Uterus (tissue), 4 donors: Measurements from ENCODE around the gene SMIM7. TPM values are rescaled to one million over a fixed set of nuclear protein-coding genes. Genes with fewer than 3 reads are reported as not detected.

Source experiments
- DNase-seq, 2 donors: peaks; one replicate each; pipeline ENCODE4 v3.0.0-alpha.2; 2019 to 2020
- H3K27ac ChIP-seq, 2 donors: fragments of 200-600 bp; sonication (generic); 1 replicate in 1 of 2; 2 replicates in 1 of 2; pipeline ENCODE4 v1.5.1; 2016 to 2018
- H3K27me3 ChIP-seq, 2 donors: fragments of 200-600 bp; sonication (generic); one replicate each; pipeline ENCODE4 v1.5.1; 2018 to 2019; ENCODE audit warnings: control low read depth in 1 of 2
- H3K36me3 ChIP-seq, 2 donors: fragments of 200-600 bp; sonication (generic); one replicate each; pipeline ENCODE4 v1.5.1; 2019; ENCODE audit warnings: control low read depth in 1 of 2
- H3K4me1 ChIP-seq, 2 donors: fragments of 200-600 bp; sonication (generic); one replicate each; pipeline ENCODE4 v1.5.1; 2018 to 2019; ENCODE audit warnings: control low read depth in 1 of 2
- H3K4me3 ChIP-seq, 2 donors: fragments of 200-600 bp; sonication (generic); 1 replicate in 1 of 2; 2 replicates in 1 of 2; pipeline ENCODE4 v1.5.1; 2018 to 2019; ENCODE audit warnings: mild to moderate bottlenecking in 1 of 2
- H3K9me3 ChIP-seq, 2 donors: fragments of 200-600 bp; sonication (generic); one replicate each; pipeline ENCODE4 v1.5.1; 2019; ENCODE audit warnings: control low read depth in 1 of 2
- POLR2A ChIP-seq, 2 donors: fragments of 450-650 bp; IDR thresholded peaks; one replicate each; pipeline ENCODE4 v1.6.1; 2016; ENCODE audit warnings: antibody characterized with exemption in 2 of 2, mild to moderate bottlenecking in 1 of 2, moderate library complexity in 1 of 2
- intact Hi-C: fragments of 100-400 bp; cut with DNase I; formaldehyde crosslinking; loops from one replicate; pipeline ENCODE4 v1.15.1; 2023; ENCODE audit warnings: low total_unique reads
- total RNA-seq, 4 donors: library from RNA; depleted of rRNA in 3 of 4; stranded (reverse); fragments of >200 nt in 3 of 4; gene quantifications; one replicate each; pipeline versions ENCODE4 v1.1.0 to v1.2.4, GENCODE V29; 2014 to 2023
- TF ChIP-seq, protein P1 (sequence below), 4 experiments: fragments of 200-600 bp in 2 of 4; fragments of 450-650 bp in 2 of 4; sonication (generic) in 2 of 4; IDR thresholded peaks; one replicate each; pipeline ENCODE4 v1.5.1; 2016 to 2019; ENCODE audit warnings: antibody characterized with exemption in 4 of 4, mild to moderate bottlenecking in 2 of 4, moderate library complexity in 1 of 4
- donor health status: DM: yes; HTN: yes; CAD: no.

The SMIM7 gene
- total RNA-seq, 4 donors from 2014 or later: 26.6 to 144 (median 85.0) TPM

GRCh38 chr19:16668176-16668575, 8.2 kb upstream of the SMIM7 start:
- no peak overlapping the region for H3K27ac ChIP-seq
- H3K27me3 ChIP-seq: no peaks in the 10 kb centered on the region
- no peak for TF ChIP-seq POLR2A (IDR thresholded peaks at IDR 0.05)
- TF ChIP-seq, protein P1, sequence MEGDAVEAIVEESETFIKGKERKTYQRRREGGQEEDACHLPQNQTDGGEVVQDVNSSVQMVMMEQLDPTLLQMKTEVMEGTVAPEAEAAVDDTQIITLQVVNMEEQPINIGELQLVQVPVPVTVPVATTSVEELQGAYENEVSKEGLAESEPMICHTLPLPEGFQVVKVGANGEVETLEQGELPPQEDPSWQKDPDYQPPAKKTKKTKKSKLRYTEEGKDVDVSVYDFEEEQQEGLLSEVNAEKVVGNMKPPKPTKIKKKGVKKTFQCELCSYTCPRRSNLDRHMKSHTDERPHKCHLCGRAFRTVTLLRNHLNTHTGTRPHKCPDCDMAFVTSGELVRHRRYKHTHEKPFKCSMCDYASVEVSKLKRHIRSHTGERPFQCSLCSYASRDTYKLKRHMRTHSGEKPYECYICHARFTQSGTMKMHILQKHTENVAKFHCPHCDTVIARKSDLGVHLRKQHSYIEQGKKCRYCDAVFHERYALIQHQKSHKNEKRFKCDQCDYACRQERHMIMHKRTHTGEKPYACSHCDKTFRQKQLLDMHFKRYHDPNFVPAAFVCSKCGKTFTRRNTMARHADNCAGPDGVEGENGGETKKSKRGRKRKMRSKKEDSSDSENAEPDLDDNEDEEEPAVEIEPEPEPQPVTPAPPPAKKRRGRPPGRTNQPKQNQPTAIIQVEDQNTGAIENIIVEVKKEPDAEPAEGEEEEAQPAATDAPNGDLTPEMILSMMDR (IDR thresholded peaks at IDR 0.05): no peak
- H3K9me3 ChIP-seq: no peaks in the 10 kb centered on the region
- H3K4me3 ChIP-seq: no peak overlapping the region
- intact Hi-C loops: no loop called here
- H3K36me3 ChIP-seq: no peaks in the 10 kb centered on the region
- DNase-seq: no peak
- H3K4me1 ChIP-seq: no peaks in the 10 kb centered on the region

DNA sequence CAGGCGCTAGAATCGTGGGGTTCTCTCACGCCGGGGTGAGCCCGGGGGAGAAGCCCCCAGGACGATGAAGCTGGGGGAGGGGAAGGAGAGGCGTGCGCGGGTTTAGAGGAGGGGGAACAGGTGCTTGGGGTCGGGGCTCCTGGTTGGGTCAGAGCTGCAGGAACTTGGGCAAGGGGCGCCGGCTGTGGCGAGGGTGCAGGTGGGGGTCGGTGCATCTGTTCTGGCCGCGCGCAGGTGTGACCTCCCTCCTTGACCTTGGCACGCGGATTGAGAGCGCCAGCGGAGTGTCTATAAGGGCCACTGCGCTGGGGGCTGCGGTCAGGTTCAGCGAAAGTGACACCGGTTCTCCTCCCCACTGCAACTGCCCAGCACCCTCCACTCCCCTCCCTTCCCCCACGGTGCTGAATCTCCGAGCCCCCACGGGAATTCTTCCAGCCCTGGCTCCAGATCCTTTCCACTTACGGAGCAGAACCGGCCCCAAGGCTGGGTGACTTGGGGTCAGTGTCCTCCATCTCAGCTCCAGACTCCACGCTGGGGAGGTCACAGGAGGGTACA, 1.6 kb upstream of the SMIM7 start:
- Histone ChIP-seq H3K9me3 (no peaks in the 10 kb centered on the region), H3K4me3 (peak overlapping the region; percentile 66 to 88), H3K36me3 (no peaks in the 10 kb centered on the region), H3K27ac (peak overlapping the region; percentile 51 to 97), H3K4me1 (peaks cover 8 to 10% of the 10 kb centered on the region in 2 donors), H3K27me3 (no peaks in the 10 kb centered on the region)
- TF ChIP-seq POLR2A (IDR thresholded peaks at IDR 0.05): no peak
- TF ChIP-seq, protein P1 (IDR thresholded peaks at IDR 0.05): no peak
- intact Hi-C loops: no loop called here
- peak; percentile 37 to 40 for DNase-seq

DNA sequence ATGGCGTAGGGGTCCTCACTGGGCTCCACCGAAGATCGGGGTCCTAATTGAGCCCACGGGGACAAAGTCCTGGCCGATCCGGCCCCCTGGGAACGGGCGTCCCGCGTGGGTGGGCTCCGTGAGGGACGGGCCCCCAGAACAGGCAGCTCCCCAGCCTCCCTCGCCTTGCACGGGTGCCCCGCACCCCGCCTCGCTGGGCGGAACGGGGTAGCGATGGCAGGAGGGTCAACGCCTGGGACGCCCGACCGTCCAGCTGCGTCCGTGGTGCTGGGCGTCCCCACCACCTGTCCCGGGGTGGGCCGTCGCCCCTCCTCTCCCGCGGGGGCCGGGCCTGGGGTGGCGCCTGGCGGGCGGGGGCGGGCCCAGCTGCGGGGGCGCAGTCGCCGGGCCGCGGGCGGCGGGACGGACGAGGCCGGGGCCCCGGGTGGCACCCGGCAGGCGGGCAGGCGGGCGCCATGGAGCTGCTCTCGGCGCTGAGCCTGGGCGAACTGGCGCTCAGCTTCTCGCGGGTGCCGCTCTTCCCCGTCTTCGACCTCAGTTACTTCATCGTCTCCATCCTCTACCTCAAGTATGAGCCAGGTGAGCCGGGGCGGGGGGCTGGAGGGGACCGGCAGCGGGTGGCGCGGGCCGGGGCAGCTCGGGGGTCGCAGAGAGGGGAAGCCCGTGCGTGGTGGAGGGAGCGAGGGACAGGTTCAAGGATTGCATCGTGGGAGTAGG, 977 bp upstream of the SMIM7 start, which contains the start of gene TMEM38A:
Gene TMEM38A (plus strand): TSS at position 377 of the 717 bp plus-strand sequence. CDS start 79 bp downstream, at position 456.
- Histone ChIP-seq H3K4me3 (peak within 1 kb of the TSS; percentile 66 to 88), H3K27ac (peak within 1 kb of the TSS; percentile 94 to 97), H3K9me3 (no peaks in the 10 kb centered on the region), H3K27me3 (no peaks in the 10 kb centered on the region), H3K4me1 (peaks cover 8 to 10% of the 10 kb centered on the region in 2 donors), H3K36me3 (no peaks in the 10 kb centered on the region)
- TF ChIP-seq POLR2A (IDR thresholded peaks at IDR 0.05): no peak
- TF ChIP-seq, protein P1 (IDR thresholded peaks at IDR 0.05): no peak
- intact Hi-C loops: no loop called here
- peak; percentile 26 to 51 for DNase-seq

DNA sequence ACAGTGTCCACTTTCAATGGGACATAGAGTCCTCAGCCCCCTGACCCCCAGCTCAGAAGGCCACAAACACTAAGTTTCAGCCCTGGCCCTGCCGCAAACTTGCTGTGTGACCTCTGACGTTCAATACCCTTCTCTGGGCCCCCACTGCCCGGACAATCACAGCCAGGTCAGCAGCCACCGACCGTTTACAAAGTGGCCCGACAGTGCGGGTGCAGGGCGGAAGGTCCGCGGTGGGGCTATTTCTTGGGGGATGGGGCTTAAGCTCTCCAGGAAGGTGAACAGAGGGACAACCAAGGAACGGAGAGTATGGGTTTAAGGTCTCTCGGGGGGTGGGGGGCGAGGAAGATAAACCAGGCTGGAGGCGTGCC, 496 bp downstream of the SMIM7 start:
- Histone ChIP-seq H3K9me3 (no peaks in the 10 kb centered on the region), H3K4me3 (peak overlapping the region; percentile 66 to 88), H3K4me1 (peaks cover 8 to 10% of the 10 kb centered on the region in 2 donors), H3K27ac (peak overlapping the region; percentile 94 to 97), H3K27me3 (no peaks in the 10 kb centered on the region), H3K36me3 (no peaks in the 10 kb centered on the region)
- TF ChIP-seq, protein P1 (IDR thresholded peaks at IDR 0.05): no peak
- TF ChIP-seq POLR2A (IDR thresholded peaks at IDR 0.05): no peak
- no peak for DNase-seq
- intact Hi-C loops: no loop called here

- DNase-seq: no peak
- TF ChIP-seq, protein P1 (IDR thresholded peaks at IDR 0.05): no peak
- TF ChIP-seq POLR2A (IDR thresholded peaks at IDR 0.05): no peak
- H3K9me3 ChIP-seq: no peaks in the 10 kb centered on the region
- H3K36me3 ChIP-seq: no peaks in the 10 kb centered on the region
- intact Hi-C loops: no loop called here
- no peak overlapping the region for H3K4me3 ChIP-seq
- H3K4me1 ChIP-seq: peaks cover 8 to 10% of the 10 kb centered on the region in 2 donors
- no peak overlapping the region for H3K27ac ChIP-seq
- no peaks in the 10 kb centered on the region for H3K27me3 ChIP-seq
Measured at GRCh38 chr19:16657384-16657783, 2.6 kb downstream of the SMIM7 start.
